H1 (cell line): Measurements from ENCODE around the gene ZBTB49. TPM values are rescaled to one million over a fixed set of nuclear protein-coding genes. Genes with fewer than 3 reads are reported as not detected.

Experiments
- CTCF ChIA-PET: fragments of 300-600 bp; sonication (Branson Sonifier 250); formaldehyde crosslinking; loops from one replicate; lab custom pipeline; 2021; ENCODE audit not compliant: partially characterized antibody; lab: Charles Lee
- POLR2A ChIA-PET: fragments of 300-600 bp; sonication (Branson Sonifier 250); formaldehyde crosslinking; loops from one replicate; lab custom pipeline; 2021; ENCODE audit warnings: inconsistent platforms; ENCODE audit not compliant: partially characterized antibody; lab: Charles Lee
- DNase-seq, 2 experiments: peaks; one replicate each; pipeline versions ENCODE4 v3.0.0 to v3.0.0-alpha.2; 2010 to 2022; ENCODE audit warnings: low spot score in 2 of 2, low read depth in 1 of 2, mixed read lengths in 1 of 2
- FAIRE-seq: peaks from 2 replicates; lab custom pipeline; 2011; peaks lifted over from hg19 to GRCh38; lab: Jason Lieb, UNC
- H2AFZ ChIP-seq: 2 replicates; pipeline ENCODE4 v1.8.1; 2012; ENCODE audit warnings: low read length, inconsistent platforms
- H2AK5ac ChIP-seq: 2 replicates; pipeline ENCODE4 v1.6.1; 2013; ENCODE audit warnings: low read depth, low read length
- H2BK120ac ChIP-seq: replicated peaks from 2 replicates; pipeline ENCODE3; 2013; ENCODE audit warnings: low read depth, low read length, inconsistent platforms
- H2BK12ac ChIP-seq: 2 replicates; pipeline ENCODE4 v1.6.1; 2013; ENCODE audit warnings: low read depth, low read length
- H2BK15ac ChIP-seq: 2 replicates; pipeline ENCODE4 v1.6.1; 2013; ENCODE audit warnings: low read length
- H2BK20ac ChIP-seq: 2 replicates; pipeline ENCODE4 v1.6.1; 2013; ENCODE audit warnings: low read length
- H2BK5ac ChIP-seq: 2 replicates; pipeline ENCODE4 v1.6.1; 2013; ENCODE audit warnings: low read depth, low read length
- H3K14ac ChIP-seq: 2 replicates; pipeline ENCODE4 v1.6.1; 2013; ENCODE audit warnings: inconsistent platforms; ENCODE audit not compliant: insufficient read length
- H3K18ac ChIP-seq: 2 replicates; pipeline ENCODE4 v1.6.1; 2013; ENCODE audit warnings: low read length; ENCODE audit errors: extremely low read depth
- H3K23ac ChIP-seq: 2 replicates; pipeline ENCODE4 v1.6.1; 2013; ENCODE audit warnings: inconsistent platforms; ENCODE audit not compliant: insufficient read length
- H3K23me2 ChIP-seq: 2 replicates; pipeline ENCODE4 v1.6.1; 2013; ENCODE audit warnings: low read depth, low read length
- H3K27ac ChIP-seq: 2 replicates; pipeline ENCODE4 v1.6.1; 2011; ENCODE audit warnings: low read depth, low read length, inconsistent platforms
- H3K27me3 ChIP-seq, 4 experiments: replicated peaks in 1 of 4; 1 replicate in 1 of 4; 2 replicates in 3 of 4; pipeline versions ENCODE4 v1.6.1 to v1.8.1; 2011 to 2013; ENCODE audit warnings: low read length in 3 of 4, mild to moderate bottlenecking in 3 of 4, inconsistent platforms in 2 of 4, mixed read lengths in 2 of 4, moderate library complexity in 1 of 4; ENCODE audit not compliant: control insufficient read depth in 3 of 4, insufficient read depth in 3 of 4; ENCODE audit errors: extremely low read depth in 1 of 4
- H3K36me3 ChIP-seq, 4 experiments: 2 replicates each; pipeline versions ENCODE4 v1.6.1 to v1.8.1; 2011 to 2013; ENCODE audit warnings: mild to moderate bottlenecking in 4 of 4, low read length in 3 of 4, moderate library complexity in 2 of 4, control low read depth in 1 of 4, inconsistent platforms in 1 of 4; ENCODE audit not compliant: insufficient read depth in 4 of 4, control insufficient read depth in 2 of 4
- H3K4ac ChIP-seq: replicated peaks from 2 replicates; pipeline ENCODE3; 2013; ENCODE audit warnings: low read length, low read depth, mixed read lengths, inconsistent platforms; ENCODE audit not compliant: insufficient read length
- H3K4me1 ChIP-seq, 4 experiments: replicated peaks in 1 of 4; 1 replicate in 1 of 4; 2 replicates in 3 of 4; pipeline versions ENCODE4 v1.6.1 to v1.8.1; 2011 to 2013; ENCODE audit warnings: low read length in 3 of 4, inconsistent platforms in 2 of 4, mixed read lengths in 1 of 4; ENCODE audit not compliant: insufficient read depth in 4 of 4, control insufficient read depth in 3 of 4
- H3K4me2 ChIP-seq, 2 experiments: 2 replicates each; pipeline versions ENCODE4 v1.6.1 to v1.8.1; 2011 to 2013; ENCODE audit warnings: low read depth in 2 of 2, low read length in 2 of 2, control low read depth in 1 of 2, inconsistent platforms in 1 of 2, mild to moderate bottlenecking in 1 of 2; ENCODE audit not compliant: insufficient read depth in 1 of 2
- H3K4me3 ChIP-seq, 4 experiments: fragments of 200-600, 300-600 bp in 1 of 4; sonication (generic), shearing (Covaris generic), sonication (Bioruptor Twin) in 1 of 4; 2 replicates each; pipeline versions ENCODE4 v1.5.1 to v1.8.1; 2011 to 2016; ENCODE audit warnings: low read length in 4 of 4, low read depth in 3 of 4, control low read depth in 2 of 4, inconsistent platforms in 2 of 4, mild to moderate bottlenecking in 2 of 4, mixed read lengths in 1 of 4, moderate library complexity in 1 of 4; ENCODE audit not compliant: insufficient read depth in 2 of 4; ENCODE audit errors: extremely low read depth in 1 of 4
- H3K56ac ChIP-seq: replicated peaks from 2 replicates; pipeline ENCODE3; 2013; ENCODE audit warnings: low read depth, mild to moderate bottlenecking, mixed read lengths, low read length, inconsistent platforms; ENCODE audit not compliant: insufficient read length
- H3K79me1 ChIP-seq: 2 replicates; pipeline ENCODE4 v1.6.1; 2013; ENCODE audit warnings: low read depth, low read length, control low read depth
- H3K79me2 ChIP-seq, 2 experiments: 2 replicates each; pipeline versions ENCODE4 v1.6.1 to v1.8.1; 2012 to 2013; ENCODE audit warnings: low read length in 2 of 2, mild to moderate bottlenecking in 2 of 2, inconsistent platforms in 1 of 2; ENCODE audit not compliant: insufficient read depth in 2 of 2, control insufficient read depth in 1 of 2
- H3K9ac ChIP-seq, 4 experiments: replicated peaks in 1 of 4; 1 replicate in 1 of 4; 2 replicates in 3 of 4; pipeline versions ENCODE4 v1.6.1 to v1.8.1; 2011 to 2013; ENCODE audit warnings: low read depth in 3 of 4, low read length in 3 of 4, control low read depth in 2 of 4, mild to moderate bottlenecking in 2 of 4, moderate library complexity in 2 of 4, inconsistent platforms in 1 of 4; ENCODE audit errors: extremely low read depth in 1 of 4
- H3K9me3 ChIP-seq, 2 experiments: 2 replicates each; pipeline versions ENCODE4 v1.6.1 to v1.8.1; 2012 to 2013; ENCODE audit warnings: mild to moderate bottlenecking in 2 of 2, moderate library complexity in 2 of 2, control low read depth in 1 of 2, inconsistent platforms in 1 of 2, low read depth in 1 of 2, low read length in 1 of 2, mixed read lengths in 1 of 2; ENCODE audit not compliant: insufficient read depth in 2 of 2
- H4K20me1 ChIP-seq, 2 experiments: replicated peaks in 1 of 2; 2 replicates each; pipeline versions ENCODE3 to v1.8.1; 2011 to 2013; ENCODE audit warnings: inconsistent platforms in 2 of 2, low read length in 2 of 2, mild to moderate bottlenecking in 1 of 2; ENCODE audit not compliant: insufficient read depth in 2 of 2, control insufficient read depth in 1 of 2
- H4K5ac ChIP-seq: 2 replicates; pipeline ENCODE4 v1.6.1; 2013; ENCODE audit warnings: low read length, low read depth, mixed read lengths, inconsistent platforms; ENCODE audit not compliant: insufficient read length
- H4K8ac ChIP-seq: 2 replicates; pipeline ENCODE4 v1.8.0; 2013; ENCODE audit warnings: mild to moderate bottlenecking, moderate library complexity, low read length, inconsistent platforms; ENCODE audit not compliant: insufficient read depth; ENCODE audit errors: extremely low read depth
- H4K91ac ChIP-seq: replicated peaks from 2 replicates; pipeline ENCODE3; 2013; ENCODE audit warnings: low read length, mixed read lengths, inconsistent platforms; ENCODE audit not compliant: insufficient read length
- CREB1 ChIP-seq: IDR thresholded peaks from 2 replicates; pipeline ENCODE4 v1.6.1; 2012; ENCODE audit warnings: inconsistent platforms
- PHF8 ChIP-seq: fragments of 200-600 bp; sonication (generic); conservative IDR thresholded peaks from 2 replicates; pipeline ENCODE4 v1.7.1; 2012; ENCODE audit warnings: low read depth, mild to moderate bottlenecking, inconsistent platforms, low read length, moderate library complexity
- WGBS, 2 experiments: shearing (Covaris generic) in 1 of 2; methylation state at CpG; one replicate each; pipeline versions ENCODE4 v1.1.6 to v1.1.7; 2013 to 2015; ENCODE audit warnings: low lambda C conversion rate in 2 of 2, mixed read lengths in 2 of 2, inconsistent platforms in 1 of 2, low coverage in 1 of 2, missing lambda C conversion rate in 1 of 2; ENCODE audit not compliant: insufficient replicate concordance in 2 of 2, insufficient coverage in 1 of 2, insufficient read length in 1 of 2; ENCODE audit errors: extremely low coverage in 1 of 2, missing lambda C conversion rate in 1 of 2; 5-methylcytosine and 5-hydroxymethylcytosine counted together
- polyA plus RNA-seq, 7 experiments: library from polyadenylated mRNA; depleted of rRNA in 3 of 7; stranded (reverse) in 5 of 7; unstranded in 2 of 7; fragments of >200 nt in 5 of 7; fragments of 200-250 nt in 2 of 7; gene quantifications; 1 replicate in 5 of 7; 2 replicates in 1 of 7; 4 replicates in 1 of 7; pipeline versions ENCODE4 v1.2.1 to v1.2.3, GENCODE V29; 2011 to 2013; ENCODE audit warnings: missing spikeins in 2 of 7, mixed read lengths in 2 of 7
- total RNA-seq: library from RNA; stranded (reverse); fragmentation: NEBNext Ultra II Directional; extraction: Animal tissue kit (Norgen Biotek cat#: 25700); gene quantifications from 2 replicates; pipeline ENCODE4 v1.2.1, GENCODE V29; 2021

ZBTB49 gene
- total and polyA plus RNA-seq, 2 of the 8 experiments (the other 6 are each of a cell fraction or from before 2014, with no cell fraction given) = 4.2 to 6.8 TPM

- Histone ChIP-seq H4K5ac (peak overlapping the region; percentile 67), H4K91ac (no peak overlapping the region), H3K9ac (peak overlapping the region; percentile 89 to 91 (median 90)), H2AK5ac (no peak overlapping the region), H3K23ac (no peak overlapping the region), H3K14ac (no peak overlapping the region), H3K4me3 (peak overlapping the region; percentile 87 to 97 (median 90)), H3K4me2 (peak overlapping the region; percentile 87 to 89), H3K4me1 (peaks cover 0 to 6% (median 3%) of the 10 kb centered on the region in 4 experiments; a peak in 5 of 7 replicates), H4K8ac (peak overlapping the region; percentile 87; the same call in 1 of the 2 replicates), H2BK120ac (no peak overlapping the region), H2BK15ac (no peak overlapping the region), H3K36me3 (peaks cover 0 to 14% (median 8%) of the 10 kb centered on the region in 4 experiments; a peak in 6 of 8 replicates), H3K4ac (no peak overlapping the region), H3K56ac (no peak overlapping the region), H3K23me2 (peaks cover 8% of the 10 kb centered on the region), H2AFZ (peak overlapping the region; percentile 59), H4K20me1 (peaks cover 0 to 2% of the 10 kb centered on the region in 2 experiments), H2BK20ac (no peak overlapping the region), H3K79me1 (peaks cover 3% of the 10 kb centered on the region; the same call in 1 of the 2 replicates), H3K79me2 (peaks cover 0 to 8% of the 10 kb centered on the region in 2 experiments; a peak in 2 of 4 replicates), H3K27me3 (peaks cover 0 to 6% (median 0%) of the 10 kb centered on the region in 4 experiments; a peak in 1 of 7 replicates), H3K18ac (peak overlapping the region; percentile 85), H2BK12ac (no peak overlapping the region; the same call in 1 of the 2 replicates), H2BK5ac (peak overlapping the region; percentile 82; the same call in 1 of the 2 replicates), H3K9me3 (no peaks in the 10 kb centered on the region), H3K27ac (peak overlapping the region; percentile 88)
- ChIA-PET POLR2A (no interaction called here), CTCF (no interaction called here)
- WGBS, 2 experiments = 7% methylated on average over 12 of the region's 12 CpGs; no CpG with 5 or more reads in 1 of the 2 experiments
- TF ChIP-seq CREB1 (no peak), PHF8 (no peak)
- no peak for FAIRE-seq
- no peak for DNase-seq
Measured at GRCh38 chr4:4247696-4248028, 42.4 kb upstream of the ZBTB49 start.
